ENCODE data around the gene KLHL13. TPM values are rescaled to one million over a fixed set of nuclear protein-coding genes. Genes with fewer than 3 reads are reported as not detected.

Gene KLHL13
- total RNA-seq, 1 donor from 2014 or later, result 7.0 TPM

GRCh38 chrX:117996918-117997480 lies 119.6 kb downstream of the KLHL13 start:
- H3K36me3 ChIP-seq, result no peaks in the 10 kb centered on the region
- H3K4me3 ChIP-seq, result no peak overlapping the region
- DNase-seq (ENCODE audit: low spot score in 2 of 2), result no peak
- TF ChIP-seq, protein P1, sequence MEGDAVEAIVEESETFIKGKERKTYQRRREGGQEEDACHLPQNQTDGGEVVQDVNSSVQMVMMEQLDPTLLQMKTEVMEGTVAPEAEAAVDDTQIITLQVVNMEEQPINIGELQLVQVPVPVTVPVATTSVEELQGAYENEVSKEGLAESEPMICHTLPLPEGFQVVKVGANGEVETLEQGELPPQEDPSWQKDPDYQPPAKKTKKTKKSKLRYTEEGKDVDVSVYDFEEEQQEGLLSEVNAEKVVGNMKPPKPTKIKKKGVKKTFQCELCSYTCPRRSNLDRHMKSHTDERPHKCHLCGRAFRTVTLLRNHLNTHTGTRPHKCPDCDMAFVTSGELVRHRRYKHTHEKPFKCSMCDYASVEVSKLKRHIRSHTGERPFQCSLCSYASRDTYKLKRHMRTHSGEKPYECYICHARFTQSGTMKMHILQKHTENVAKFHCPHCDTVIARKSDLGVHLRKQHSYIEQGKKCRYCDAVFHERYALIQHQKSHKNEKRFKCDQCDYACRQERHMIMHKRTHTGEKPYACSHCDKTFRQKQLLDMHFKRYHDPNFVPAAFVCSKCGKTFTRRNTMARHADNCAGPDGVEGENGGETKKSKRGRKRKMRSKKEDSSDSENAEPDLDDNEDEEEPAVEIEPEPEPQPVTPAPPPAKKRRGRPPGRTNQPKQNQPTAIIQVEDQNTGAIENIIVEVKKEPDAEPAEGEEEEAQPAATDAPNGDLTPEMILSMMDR (IDR thresholded peaks at IDR 0.05), result no peak
- intact Hi-C loops (cut with DNase I), result no loop called here
- no peaks in the 10 kb centered on the region for H3K27me3 ChIP-seq
- no peaks in the 10 kb centered on the region for H3K9me3 ChIP-seq
- H3K4me1 ChIP-seq, result no peaks in the 10 kb centered on the region
- H3K27ac ChIP-seq, result no peak overlapping the region

DNA sequence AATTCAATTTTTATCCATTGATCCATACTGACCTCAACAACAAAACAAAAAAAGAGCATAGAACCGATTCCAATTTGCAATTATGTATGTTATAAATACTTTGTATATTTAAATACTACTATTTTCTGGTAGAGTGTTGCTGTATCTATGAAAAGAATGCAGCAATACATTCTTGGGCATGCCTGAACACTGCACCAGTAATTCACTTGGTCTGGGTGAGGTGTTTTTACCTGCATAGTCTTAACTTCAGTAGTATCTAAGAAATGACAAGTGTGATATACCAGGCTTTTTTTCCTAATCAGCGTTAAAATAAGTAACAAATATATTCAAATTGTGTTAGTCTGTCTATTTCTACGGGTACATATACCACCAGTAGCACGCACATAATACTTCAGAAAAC lies 120.2 kb downstream of the KLHL13 start:
- intact Hi-C loops (cut with DNase I), result no loop called here
- DNase-seq (ENCODE audit: low spot score in 2 of 2), result no peak
- TF ChIP-seq, protein P1 (IDR thresholded peaks at IDR 0.05), result no peak
- H3K9me3 ChIP-seq, result no peaks in the 10 kb centered on the region
- H3K36me3 ChIP-seq, result no peaks in the 10 kb centered on the region
- no peak overlapping the region for H3K4me3 ChIP-seq
- no peaks in the 10 kb centered on the region for H3K4me1 ChIP-seq
- H3K27ac ChIP-seq, result no peak overlapping the region
- H3K27me3 ChIP-seq, result no peaks in the 10 kb centered on the region

DNA sequence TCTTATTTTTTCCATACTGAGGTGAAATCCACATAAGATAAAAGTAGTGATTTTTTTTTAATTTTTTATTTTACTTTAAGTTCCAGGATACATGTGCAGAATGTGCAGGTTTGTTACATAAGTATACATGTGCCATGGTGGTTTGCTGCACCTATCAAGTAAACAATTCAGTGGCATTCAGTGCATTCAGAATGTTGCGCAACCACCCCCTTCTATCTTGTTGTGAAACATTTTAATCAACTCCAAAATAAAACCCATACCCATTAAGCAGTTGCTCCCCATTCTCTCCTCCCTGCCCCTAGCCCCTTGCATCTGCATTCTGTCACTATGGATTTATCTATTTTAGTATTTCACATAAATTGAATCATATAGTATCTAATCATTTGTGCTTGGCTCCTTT lies 121.2 kb downstream of the KLHL13 start:
- H3K4me3 ChIP-seq, result no peak overlapping the region
- TF ChIP-seq, protein P1 (IDR thresholded peaks at IDR 0.05), result no peak
- no peaks in the 10 kb centered on the region for H3K27me3 ChIP-seq
- H3K9me3 ChIP-seq, result no peaks in the 10 kb centered on the region
- intact Hi-C loops (cut with DNase I), result no loop called here
- no peak for DNase-seq (ENCODE audit: low spot score in 2 of 2)
- no peaks in the 10 kb centered on the region for H3K36me3 ChIP-seq
- H3K27ac ChIP-seq, result no peak overlapping the region
- no peaks in the 10 kb centered on the region for H3K4me1 ChIP-seq

GRCh38 chrX:117992192-117992723 lies 124.4 kb downstream of the KLHL13 start:
- no peaks in the 10 kb centered on the region for H3K4me1 ChIP-seq

DNA sequence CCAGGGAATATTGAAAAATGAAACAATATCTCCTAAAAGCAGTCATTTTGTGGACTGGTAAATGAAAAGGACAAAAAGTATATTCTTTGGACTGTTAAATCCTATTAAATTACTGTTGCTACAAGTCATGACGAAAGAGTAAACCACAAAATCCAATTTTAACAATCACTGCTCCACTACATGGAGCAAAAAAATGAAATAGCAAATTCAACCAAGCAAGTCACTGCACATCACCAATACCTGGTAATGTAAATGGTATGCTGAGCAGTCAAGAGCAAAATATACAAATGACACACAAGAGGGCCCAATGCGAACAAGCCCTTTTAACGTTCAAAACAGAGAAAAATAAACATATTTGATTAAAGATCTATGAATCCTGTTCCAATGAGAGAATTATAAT lies 126.2 kb downstream of the KLHL13 start:
- TF ChIP-seq, protein P1 (IDR thresholded peaks at IDR 0.05), result no peak
- Histone ChIP-seq H3K36me3 (no peaks in the 10 kb centered on the region), H3K27ac (no peak overlapping the region), H3K9me3 (no peaks in the 10 kb centered on the region), H3K4me1 (no peaks in the 10 kb centered on the region), H3K27me3 (no peaks in the 10 kb centered on the region), H3K4me3 (no peak overlapping the region)
- intact Hi-C loops (cut with DNase I), result no loop called here
- no peak for DNase-seq (ENCODE audit: low spot score in 2 of 2)

More at GRCh38 chrX:117992192-117992723, 124.4 kb downstream of the KLHL13 start:
- Histone ChIP-seq H3K9me3 (no peaks in the 10 kb centered on the region), H3K36me3 (no peaks in the 10 kb centered on the region), H3K27ac (no peak overlapping the region), H3K27me3 (no peaks in the 10 kb centered on the region), H3K4me3 (no peak overlapping the region)
- intact Hi-C loops (cut with DNase I), result no loop called here
- TF ChIP-seq, protein P1 (IDR thresholded peaks at IDR 0.05), result no peak
- no peak for DNase-seq (ENCODE audit: low spot score in 2 of 2)

Data from ascending aorta (tissue), 2 donors.